GM20431 (cell line): ENCODE data around the gene SCAPER.

Source experiments
- in situ Hi-C: fragments of 300-500 bp; cut with MseI, MboI; formaldehyde crosslinking; loops from one replicate; pipeline ENCODE4 v1.15.0; 2020; ENCODE audit warnings: low sequenced_read_pairs; ENCODE audit not compliant: unreplicated experiment

The SCAPER gene

GRCh38 chr15:76384409-76384808 lies 520.7 kb downstream of the SCAPER start:
- in situ Hi-C loops: no loop called here

GRCh38 chr15:76382987-76383728 lies 522.0 kb downstream of the SCAPER start:
- in situ Hi-C loops: no loop called here

DNA sequence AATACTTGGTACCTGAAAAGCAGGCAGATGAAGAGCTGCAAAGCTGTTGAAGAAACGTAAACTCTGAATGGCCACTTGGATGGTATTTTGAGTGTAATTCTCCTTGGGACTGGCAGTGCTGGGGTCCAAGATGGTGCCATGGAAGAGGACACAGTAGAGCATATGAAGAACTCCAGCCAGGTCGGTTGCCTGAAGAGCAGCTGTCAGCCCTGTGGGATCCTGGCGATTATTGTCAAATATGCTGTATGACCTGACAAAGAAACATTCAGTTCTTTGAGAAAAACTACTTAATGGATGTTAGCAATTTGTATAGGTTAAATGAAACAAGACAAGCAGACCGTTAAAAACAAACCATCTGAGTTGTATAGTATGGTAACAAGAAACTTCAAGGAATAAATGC lies 523.8 kb downstream of the SCAPER start:
- in situ Hi-C loops: no loop called here

GRCh38 chr15:76380249-76380648 lies 524.9 kb downstream of the SCAPER start:
- in situ Hi-C loops: no loop called here

DNA sequence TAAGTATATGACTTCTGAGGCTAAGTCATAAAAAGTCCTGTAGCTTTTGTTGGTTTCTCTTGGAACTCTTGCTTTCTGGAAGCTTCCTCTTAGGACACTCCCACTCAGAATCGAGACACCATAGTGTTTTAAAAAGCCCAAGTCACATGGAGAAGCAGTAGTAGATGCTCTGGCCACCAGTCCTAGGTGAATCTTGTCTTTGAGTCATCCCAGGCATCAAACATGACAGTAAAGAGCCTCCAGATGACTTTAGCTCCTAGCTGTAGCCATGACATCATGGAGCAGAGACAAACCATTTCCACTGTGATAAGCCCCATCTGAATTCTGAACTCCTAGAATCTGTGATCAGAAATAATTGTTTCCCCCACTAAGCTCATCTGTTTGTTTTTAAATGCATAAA lies 526.4 kb downstream of the SCAPER start:
- in situ Hi-C loops: no loop called here

DNA sequence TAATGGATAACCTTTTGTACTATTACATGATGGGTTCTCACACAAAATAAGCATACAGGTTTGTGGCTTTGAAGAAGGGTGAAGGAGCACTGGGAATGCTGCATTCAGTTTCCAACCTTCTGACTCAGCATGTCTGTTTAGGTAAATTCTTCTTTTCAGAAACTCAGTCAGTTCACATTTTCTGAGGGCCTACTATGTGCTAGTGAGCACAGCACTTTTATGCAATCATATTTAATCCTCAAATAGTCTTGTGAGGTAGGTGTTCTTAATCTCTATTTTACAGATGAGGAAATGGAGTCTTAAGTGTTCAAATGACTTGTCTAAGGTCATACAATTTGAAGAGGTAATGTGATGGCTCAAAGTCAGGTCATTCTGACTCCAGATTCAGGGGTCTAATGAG lies 527.4 kb downstream of the SCAPER start:
- in situ Hi-C loops: no loop called here

DNA sequence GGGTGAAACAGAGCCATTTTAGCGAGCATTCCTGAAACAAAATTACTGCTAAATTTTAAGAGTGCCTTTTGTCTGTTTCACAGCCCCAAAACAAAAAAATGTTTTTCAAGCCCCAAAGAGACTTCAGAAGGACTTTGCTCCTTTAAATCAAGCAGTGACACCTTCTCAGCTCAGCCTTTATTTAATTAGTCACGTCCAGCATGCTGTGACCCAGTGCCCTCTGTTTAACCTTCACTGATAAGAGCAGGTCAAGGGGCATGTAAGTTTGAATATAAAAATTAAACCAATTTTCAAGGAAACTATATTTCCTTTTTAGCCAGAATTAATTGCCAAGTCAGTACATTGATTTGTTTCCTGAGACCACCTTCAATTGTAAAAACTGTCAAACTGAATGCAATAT lies 527.9 kb downstream of the SCAPER start:
- in situ Hi-C loops: no loop called here

DNA sequence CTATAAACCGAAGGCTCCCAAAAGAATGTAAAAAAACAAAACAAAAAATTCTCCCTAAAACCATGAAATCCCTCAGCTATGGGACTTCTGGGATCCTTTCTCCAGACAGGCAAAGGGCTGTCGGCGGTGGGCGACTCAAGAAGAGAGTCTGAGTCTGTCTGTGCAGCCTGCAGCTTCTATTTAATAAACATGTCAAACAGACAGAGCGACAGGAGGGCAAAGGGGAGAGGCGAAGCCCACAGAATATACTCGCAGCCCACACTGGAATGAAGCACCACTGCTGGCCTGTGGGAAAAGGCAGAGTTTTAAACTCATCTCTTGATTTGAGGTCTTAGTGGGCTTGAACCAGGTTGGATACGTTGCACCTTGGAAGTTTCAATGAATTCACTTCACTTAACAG lies 528.3 kb downstream of the SCAPER start:
- in situ Hi-C loops: no loop called here

GRCh38 chr15:76376029-76376428 lies 529.1 kb downstream of the SCAPER start:
- in situ Hi-C loops: no loop called here

DNA sequence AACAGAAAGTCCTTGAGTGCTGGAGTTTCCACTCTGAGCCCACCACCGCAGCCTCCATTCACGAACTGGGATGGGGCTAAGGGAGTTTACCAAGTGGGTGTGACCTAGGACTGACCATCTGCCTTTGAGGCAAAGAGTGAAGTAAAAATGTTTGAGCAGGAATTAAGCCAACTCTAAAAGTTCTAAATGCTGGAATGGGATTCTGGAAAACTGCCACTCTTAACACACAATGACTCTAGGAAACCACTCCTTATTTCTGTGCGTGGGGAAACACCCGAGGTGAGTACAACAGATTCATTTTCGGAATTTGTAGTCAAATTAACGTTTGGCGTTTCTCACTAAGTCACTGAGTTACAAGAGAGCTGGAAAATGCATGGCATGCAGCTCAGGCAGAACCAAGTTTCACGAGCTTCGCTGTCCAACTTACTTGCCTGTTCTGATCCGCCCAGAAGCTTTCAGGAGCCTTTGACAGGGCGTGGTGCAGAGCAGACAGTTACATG lies 537.0 kb downstream of the SCAPER start:
- in situ Hi-C loops: loop anchor here (25.0 kb wide), 1 partner anchor 469 kb away; no protein-coding TSS in a partner anchor

GRCh38 chr15:76366714-76367113 lies 538.4 kb downstream of the SCAPER start:
- in situ Hi-C loops: loop anchor here (25.0 kb wide), 1 partner anchor 471 kb away; no protein-coding TSS in a partner anchor

GRCh38 chr15:76363251-76363650 lies 541.9 kb downstream of the SCAPER start:
- in situ Hi-C loops: loop anchor here (25.0 kb wide), 1 partner anchor 474 kb away; no protein-coding TSS in a partner anchor

DNA sequence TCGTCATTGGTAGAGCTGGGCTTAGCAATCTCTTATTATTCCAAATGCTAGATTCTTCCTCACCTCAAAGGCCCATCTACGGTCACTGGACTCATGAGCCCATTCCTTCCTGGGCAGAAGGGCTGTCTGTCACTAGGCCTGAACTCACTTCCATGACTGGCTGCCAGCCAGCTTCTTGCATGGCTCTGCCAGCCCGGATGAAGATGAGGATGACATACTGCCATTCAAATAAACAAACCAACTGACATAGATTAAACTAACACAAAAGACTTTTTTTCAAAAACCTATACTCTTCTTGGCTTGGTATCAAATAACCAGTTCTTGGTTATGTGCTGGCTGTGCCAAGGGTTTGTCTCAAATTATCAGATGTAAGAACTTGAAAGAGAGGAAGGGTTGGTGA lies 544.7 kb downstream of the SCAPER start:
- in situ Hi-C loops: loop anchor here (25.0 kb wide), 1 partner anchor 477 kb away; no protein-coding TSS in a partner anchor

- in situ Hi-C loops: loop anchor here (25.0 kb wide), 1 partner anchor 478 kb away; no protein-coding TSS in a partner anchor
Measured at GRCh38 chr15:76359152-76359551, 546.0 kb downstream of the SCAPER start.

DNA sequence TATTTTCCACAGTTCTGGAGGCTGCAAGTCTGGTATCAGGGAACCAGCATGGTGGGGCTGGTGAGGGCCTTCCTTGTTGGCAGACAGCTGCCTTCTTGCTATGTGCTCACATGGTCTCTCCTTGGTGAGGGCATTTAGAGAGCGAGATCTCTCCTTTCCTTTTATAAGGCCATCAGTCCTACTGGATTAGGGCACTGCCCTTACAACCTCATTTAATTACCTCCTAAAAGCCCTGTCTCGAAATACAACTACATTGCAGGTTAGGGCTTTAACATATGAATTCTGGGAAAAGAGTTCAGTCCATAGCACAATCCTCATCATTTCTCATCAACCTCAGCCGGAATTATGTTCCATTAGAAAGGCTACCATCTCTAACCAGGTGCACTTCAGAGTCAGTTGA lies 546.7 kb downstream of the SCAPER start:
- in situ Hi-C loops: loop anchor here (25.0 kb wide), 1 partner anchor 479 kb away; no protein-coding TSS in a partner anchor

DNA sequence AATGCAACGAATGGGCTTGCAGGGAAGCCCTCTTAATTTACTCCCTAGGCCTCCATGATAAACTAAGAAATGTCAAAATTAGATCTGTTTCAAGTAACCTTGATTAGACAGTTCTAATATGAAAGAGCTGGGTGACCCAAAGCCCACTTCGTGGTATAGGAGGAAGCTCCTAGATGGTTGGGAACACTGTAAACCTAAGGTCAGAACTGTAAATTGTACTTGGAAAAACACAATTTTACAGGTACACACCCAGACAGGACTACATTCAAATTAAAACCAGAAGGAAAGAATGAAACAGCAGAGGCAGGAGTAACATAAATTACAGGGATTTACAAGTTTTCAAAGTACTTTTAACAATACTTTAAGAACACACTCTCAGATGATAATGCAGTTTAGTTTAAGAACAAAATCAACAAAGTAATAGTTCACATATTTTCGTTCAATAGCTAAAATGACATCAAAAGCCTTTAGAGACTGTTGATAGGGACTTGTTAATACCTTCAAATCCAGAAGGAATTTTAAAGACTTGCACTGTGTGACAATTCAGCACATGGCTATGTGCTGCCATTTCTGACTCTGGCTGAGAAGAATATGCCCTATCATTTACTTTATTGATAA lies 550.2 kb downstream of the SCAPER start:
- in situ Hi-C loops: loop anchor here (25.0 kb wide), 1 partner anchor 482 kb away; no protein-coding TSS in a partner anchor

- in situ Hi-C loops: loop anchor here (25.0 kb wide), 1 partner anchor 483 kb away; no protein-coding TSS in a partner anchor
Measured at GRCh38 chr15:76353903-76354302, 551.2 kb downstream of the SCAPER start.

GRCh38 chr15:76353023-76353577 lies 552.0 kb downstream of the SCAPER start:
- in situ Hi-C loops: loop anchor here (25.0 kb wide), 1 partner anchor 484 kb away; no protein-coding TSS in a partner anchor

GRCh38 chr15:76349301-76350070 lies 555.7 kb downstream of the SCAPER start:
- in situ Hi-C loops: loop anchor here (25.0 kb wide), 1 partner anchor 488 kb away; no protein-coding TSS in a partner anchor
